ENCODE results near the gene SCGB1D4. TPM values are rescaled to one million over a fixed set of nuclear protein-coding genes. Genes with fewer than 3 reads are reported as not detected.

Gene SCGB1D4
- total and polyA plus RNA-seq, 2 donors (not counting 3 experiments of a cell fraction or from before 2014, with no cell fraction given), result not detected

GRCh38 chr11:62267050-62267449 is 31.8 kb downstream of the SCGB1D4 start:
- DNase-seq (ENCODE audit: low read depth, low spot score) (no peak), FAIRE-seq (no peak)
- Histone ChIP-seq H2AFZ (ENCODE audit: low read depth, low read length) (no peak overlapping the region), H3K4me3 (replicated peaks in 1 of 3; ENCODE audit: insufficient read depth in 1 of 3, low read depth in 1 of 3, low read length in 3 of 3) (no peak overlapping the region), H4K20me1 (replicated peaks; ENCODE audit: control insufficient read depth, extremely low read depth, insufficient read depth, low read length) (no peaks in the 10 kb centered on the region), H3K36me3 (ENCODE audit: control insufficient read depth in 2 of 2, extremely low read depth in 1 of 2, insufficient read depth in 2 of 2, low read length in 2 of 2) (no peaks in the 10 kb centered on the region), H3K4me2 (ENCODE audit: insufficient read depth, low read length) (no peak overlapping the region), H3K9me1 (replicated peaks; ENCODE audit: control insufficient read depth, extremely low read depth, insufficient read depth, low read length) (no peaks in the 10 kb centered on the region), H3K9ac (replicated peaks; ENCODE audit: extremely low read depth, insufficient read depth, low read length) (no peak overlapping the region), H3K9me3 (replicated peaks; ENCODE audit: control insufficient read depth, insufficient read depth, low read length) (no peaks in the 10 kb centered on the region), H3K4me1 (ENCODE audit: control insufficient read depth, extremely low read depth, insufficient read depth, low read length) (peaks cover 28% of the 10 kb centered on the region), H3K27me3 (ENCODE audit: control insufficient read depth in 2 of 2, insufficient read depth in 2 of 2, low read length in 2 of 2) (peaks cover 4 to 7% of the 10 kb centered on the region in 2 experiments), H3K79me2 (ENCODE audit: control insufficient read depth, insufficient read depth, low read length) (no peaks in the 10 kb centered on the region), H3K27ac (ENCODE audit: insufficient read depth, low read depth, low read length) (no peak overlapping the region)
- dilution Hi-C loops (cut with MboI; ENCODE audit: extremely low pct_ligation_motif_present, low sequenced_read_pairs), result no loop called here
- CTCF ChIA-PET, result interaction anchor here (1.2 to 1.6 kb wide), 3 partner anchors 20 to 50 kb away, joined by 3 to 5 read pairs (median 4); no protein-coding TSS in a partner anchor
- TF ChIP-seq CTCF (IDR thresholded peaks at IDR 0.05; ENCODE audit: extremely low read depth in 1 of 2, insufficient read depth in 1 of 2, low read depth in 1 of 2, low read length in 2 of 2), result no peak
- TF ChIP-seq FOS (IDR thresholded peaks at IDR 0.05; ENCODE audit: borderline replicate concordance, insufficient read depth, low read length), result no peak
- TF ChIP-seq MYC (IDR thresholded peaks at IDR 0.05; ENCODE audit: low read depth, low read length), result no peak
- no peak for TF ChIP-seq POLR2AphosphoS5 (IDR thresholded peaks at IDR 0.05; ENCODE audit: insufficient read depth, low read depth, low read length)
- no peak for TF ChIP-seq MAX (IDR thresholded peaks at IDR 0.05; ENCODE audit: insufficient read depth, insufficient read length)
- no peak for TF ChIP-seq GATA2 (IDR thresholded peaks at IDR 0.05; ENCODE audit: insufficient read depth, insufficient read length, low read depth, low read length)
- TF ChIP-seq JUN (IDR thresholded peaks at IDR 0.05; ENCODE audit: borderline replicate concordance, insufficient read depth, insufficient read length, low read depth), result no peak
- TF ChIP-seq POLR2A (IDR thresholded peaks at IDR 0.05; ENCODE audit: low read depth, low read length), result no peak
- TF ChIP-seq EZH2 (IDR thresholded peaks at IDR 0.05; ENCODE audit: borderline replicate concordance, low read depth, low read length, severe bottlenecking), result no peak
- BruUV-seq (replicated peaks), result no TSS peak
- POLR2A ChIA-PET, result no interaction called here
- intact Hi-C loops (cut with micrococcal nuclease), result no loop called here

Data from endothelial cell of umbilical vein (primary cell).